ENCODE measurements around the gene WFIKKN2.
"Not testable (repeated sequence)": the region's sequence is repeated elsewhere in the genome, so short reads cannot be mapped to it uniquely, and the experiment has no call there.

The WFIKKN2 gene

DNA sequence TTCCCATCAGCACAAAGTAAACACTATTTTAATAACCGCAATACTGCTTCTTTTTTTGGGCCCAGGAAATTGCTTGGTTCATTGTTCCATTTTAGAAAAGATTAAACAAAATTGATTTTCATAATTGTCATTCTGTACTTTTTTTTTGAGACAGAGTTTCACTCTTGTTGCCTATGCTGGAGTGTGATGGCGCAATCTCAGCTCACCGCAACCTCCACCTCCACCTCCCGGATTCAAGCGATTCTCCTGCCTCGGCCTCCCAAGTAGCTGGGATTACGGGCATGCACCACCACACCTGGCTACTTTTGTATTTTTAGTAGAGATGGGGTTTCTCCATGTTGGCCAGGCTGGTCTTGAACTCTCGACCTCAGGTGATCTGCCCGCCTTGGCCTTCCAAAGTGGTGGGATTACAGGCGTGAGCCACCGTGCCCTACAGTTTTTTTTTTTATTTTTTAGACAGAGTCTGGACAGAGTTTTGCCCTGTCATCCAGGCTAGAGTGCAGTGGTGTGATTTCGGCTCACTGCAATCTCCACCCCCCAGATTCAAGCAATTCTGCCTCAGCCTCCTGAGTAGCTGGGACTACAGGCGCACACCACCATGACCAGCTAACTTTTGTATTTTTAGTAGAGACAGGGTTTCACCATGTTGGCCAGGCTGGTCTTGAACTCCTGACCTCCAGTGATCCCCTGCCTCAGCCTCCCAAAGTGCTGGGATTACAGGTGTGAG is 30.5 kb upstream of the WFIKKN2 start:
- ATAC-seq, H3K27me3 Mint-ChIP-seq: not testable (repeated sequence)

DNA sequence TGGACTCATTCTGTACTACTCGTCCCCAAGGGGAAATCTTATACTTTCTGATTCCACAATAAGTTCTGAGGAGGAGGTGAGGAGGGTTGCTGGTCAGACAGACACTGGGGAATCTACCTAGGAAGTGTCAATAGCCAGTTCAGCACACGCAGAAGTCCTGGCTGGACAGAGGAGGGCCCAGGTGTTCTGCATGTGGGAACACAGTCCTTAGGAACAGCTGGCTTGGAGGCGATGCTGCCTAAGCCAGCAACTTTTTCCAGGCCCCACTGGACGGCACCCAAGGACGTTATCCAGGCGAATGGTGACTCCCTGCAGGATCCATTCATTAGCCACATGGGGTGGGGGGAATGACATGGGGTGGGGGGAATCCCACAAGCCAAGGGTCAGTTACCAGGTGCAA is 29.9 kb upstream of the WFIKKN2 start:
- Mint-ChIP-seq H3K4me3 (no peak overlapping the region), H3K9me3 (no peaks in the 10 kb centered on the region), H3K27me3 (no peaks in the 10 kb centered on the region), H3K4me1 (no peaks in the 10 kb centered on the region), H3K27ac (no peak overlapping the region), H3K36me3 (no peaks in the 10 kb centered on the region)
- no peak for ATAC-seq

More for the DNA sequence above, 30.5 kb upstream of the WFIKKN2 start:
- H3K9me3 Mint-ChIP-seq, H3K36me3 Mint-ChIP-seq, H3K27ac Mint-ChIP-seq, H3K4me1 Mint-ChIP-seq, H3K4me3 Mint-ChIP-seq: not testable (repeated sequence)

DNA sequence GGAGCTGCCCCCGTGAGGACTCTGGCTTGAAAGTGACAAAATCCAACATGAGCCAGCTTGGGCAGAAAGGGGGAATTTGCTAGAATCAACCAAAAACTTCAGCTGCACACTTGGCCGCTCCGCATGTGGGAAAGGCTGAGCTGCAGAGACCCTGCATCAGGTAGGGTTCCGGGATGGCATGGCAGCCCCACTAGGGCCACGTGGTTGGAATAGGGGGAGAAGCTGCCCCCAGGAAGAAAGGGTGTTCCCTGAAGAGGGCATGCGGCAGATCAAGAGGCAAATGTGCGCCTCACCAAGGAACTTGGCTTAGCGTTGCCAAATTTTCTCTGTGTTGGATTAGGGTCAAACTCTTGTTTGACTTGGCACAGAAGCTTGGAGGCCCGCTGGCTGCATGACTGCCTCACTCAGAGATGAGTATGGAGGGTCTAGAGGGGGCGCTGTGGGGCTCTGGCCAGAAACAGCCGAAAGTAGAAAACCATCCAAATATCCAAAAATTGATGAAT is 29.2 kb upstream of the WFIKKN2 start:
- Mint-ChIP-seq H3K4me3 (no peak overlapping the region), H3K27ac (no peak overlapping the region), H3K4me1 (no peaks in the 10 kb centered on the region), H3K36me3 (no peaks in the 10 kb centered on the region), H3K27me3 (no peaks in the 10 kb centered on the region), H3K9me3 (no peaks in the 10 kb centered on the region)
- no peak for ATAC-seq

DNA sequence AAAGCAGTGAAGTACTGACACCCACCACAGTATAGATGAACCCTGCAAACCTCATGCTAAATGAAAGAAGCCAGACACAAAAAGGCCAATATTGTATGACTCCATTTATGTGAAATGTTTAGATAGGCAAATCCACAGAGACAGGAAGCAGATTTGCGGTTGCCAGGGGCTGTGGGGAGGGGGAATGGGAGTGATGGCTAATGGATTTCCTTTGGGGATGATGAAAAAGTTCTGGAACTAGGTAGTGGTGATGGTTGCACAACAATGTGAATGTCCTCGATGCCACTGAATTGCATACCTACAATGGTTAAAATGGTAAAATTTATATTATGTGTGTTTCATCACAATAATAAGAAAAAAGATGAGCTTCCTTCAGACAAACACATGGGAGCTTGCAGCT is 28.4 kb upstream of the WFIKKN2 start:
- no peak overlapping the region for H3K27ac Mint-ChIP-seq
- no peak for ATAC-seq
- H3K4me3 Mint-ChIP-seq: no peak overlapping the region
- no peaks in the 10 kb centered on the region for H3K36me3 Mint-ChIP-seq
- H3K9me3 Mint-ChIP-seq: no peaks in the 10 kb centered on the region
- H3K27me3 Mint-ChIP-seq: no peaks in the 10 kb centered on the region
- no peaks in the 10 kb centered on the region for H3K4me1 Mint-ChIP-seq

DNA sequence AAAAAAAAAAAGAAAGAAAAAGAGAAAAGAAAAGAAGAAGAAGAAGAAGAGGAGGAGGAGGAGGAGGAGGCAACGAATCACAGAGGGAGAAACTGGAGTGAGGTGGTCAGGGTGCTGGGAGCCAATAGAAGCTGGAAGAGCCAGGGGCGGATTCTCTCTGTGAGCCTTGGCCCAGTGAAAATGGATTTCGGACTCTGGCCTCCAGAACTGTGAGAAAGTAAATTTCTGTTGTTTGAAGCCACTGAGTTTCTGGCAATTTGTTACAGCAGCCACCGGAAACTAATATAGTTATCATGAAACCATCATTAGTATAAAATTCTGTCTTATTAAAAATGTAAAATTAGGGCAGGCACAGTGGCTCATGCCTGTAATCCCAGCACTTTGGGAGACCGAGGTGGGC is 27.7 kb upstream of the WFIKKN2 start:
- no peaks in the 10 kb centered on the region for H3K4me1 Mint-ChIP-seq
- no peaks in the 10 kb centered on the region for H3K27me3 Mint-ChIP-seq
- H3K27ac Mint-ChIP-seq: no peak overlapping the region
- no peaks in the 10 kb centered on the region for H3K36me3 Mint-ChIP-seq
- H3K9me3 Mint-ChIP-seq: no peaks in the 10 kb centered on the region
- no peak for ATAC-seq
- no peak overlapping the region for H3K4me3 Mint-ChIP-seq

DNA sequence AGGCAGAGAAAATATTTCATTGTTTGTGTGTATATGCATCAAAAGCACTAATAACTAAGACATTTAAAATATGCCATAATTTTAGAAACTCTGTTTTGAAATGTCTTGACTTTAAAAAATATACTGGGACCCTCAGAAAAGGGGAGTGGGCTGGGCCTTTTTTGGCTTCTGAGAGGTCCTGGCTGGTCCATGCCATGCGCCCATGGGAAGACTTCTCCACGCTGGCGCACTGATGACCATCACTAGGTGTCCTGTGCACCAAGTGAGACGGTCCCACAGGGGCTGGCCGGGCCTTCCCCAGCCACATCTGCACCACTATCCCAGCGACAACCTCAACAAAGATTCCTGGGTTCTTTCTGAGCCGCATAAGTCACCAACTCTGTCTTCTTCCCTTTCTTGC is 27.0 kb upstream of the WFIKKN2 start:
- Mint-ChIP-seq H3K36me3 (no peaks in the 10 kb centered on the region), H3K4me3 (no peak overlapping the region), H3K4me1 (no peaks in the 10 kb centered on the region), H3K9me3 (no peaks in the 10 kb centered on the region), H3K27me3 (peaks cover 5% of the 10 kb centered on the region), H3K27ac (no peak overlapping the region)
- ATAC-seq: no peak

DNA sequence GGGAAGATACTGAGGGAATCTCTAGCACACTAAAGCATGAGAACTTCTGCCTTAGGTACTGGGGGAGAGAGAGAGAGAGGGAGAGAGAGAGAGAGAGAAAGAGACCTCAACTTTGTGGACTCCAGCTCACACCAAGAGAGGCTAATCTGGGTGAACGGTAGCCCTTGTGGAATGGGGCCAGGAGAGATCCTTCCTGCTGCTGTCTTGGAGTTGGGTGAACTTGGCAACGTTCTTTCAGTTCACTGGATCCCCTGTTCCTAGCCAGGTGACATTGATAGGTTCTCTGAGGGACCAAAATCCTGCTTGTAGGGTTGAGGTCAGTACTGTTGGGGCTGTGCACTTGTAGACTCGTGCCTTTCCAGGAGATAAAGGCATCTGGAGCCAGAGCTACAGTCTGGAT is 26.5 kb upstream of the WFIKKN2 start:
- H3K36me3 Mint-ChIP-seq: no peaks in the 10 kb centered on the region
- peaks cover 10% of the 10 kb centered on the region for H3K27me3 Mint-ChIP-seq
- ATAC-seq: no peak
- no peak overlapping the region for H3K4me3 Mint-ChIP-seq
- peaks cover 3% of the 10 kb centered on the region for H3K9me3 Mint-ChIP-seq
- H3K27ac Mint-ChIP-seq: no peak overlapping the region
- H3K4me1 Mint-ChIP-seq: no peaks in the 10 kb centered on the region

DNA sequence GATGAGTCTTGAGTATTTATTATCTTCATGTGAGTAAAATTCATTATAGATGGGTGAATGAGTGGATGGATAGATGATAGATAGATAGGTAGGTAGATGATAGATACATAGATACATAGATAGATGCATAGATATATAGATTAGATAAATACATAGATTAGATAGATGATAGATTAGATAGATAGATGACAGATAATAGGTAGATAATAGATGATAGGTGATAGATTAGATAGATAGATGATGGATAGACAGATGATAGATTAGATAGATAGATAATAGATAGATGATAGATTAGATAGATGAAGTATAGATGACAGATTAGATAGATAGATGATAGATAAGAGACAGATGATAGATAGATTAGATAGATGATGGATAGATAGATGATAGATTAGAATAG is 21.8 kb upstream of the WFIKKN2 start:
- Mint-ChIP-seq H3K27me3 (peaks cover 37% of the 10 kb centered on the region), H3K9me3 (peaks cover 4% of the 10 kb centered on the region), H3K36me3 (no peaks in the 10 kb centered on the region), H3K4me1 (peaks cover under 1% of the 10 kb centered on the region), H3K27ac (no peak overlapping the region), H3K4me3 (no peak overlapping the region)
- no peak for ATAC-seq

DNA sequence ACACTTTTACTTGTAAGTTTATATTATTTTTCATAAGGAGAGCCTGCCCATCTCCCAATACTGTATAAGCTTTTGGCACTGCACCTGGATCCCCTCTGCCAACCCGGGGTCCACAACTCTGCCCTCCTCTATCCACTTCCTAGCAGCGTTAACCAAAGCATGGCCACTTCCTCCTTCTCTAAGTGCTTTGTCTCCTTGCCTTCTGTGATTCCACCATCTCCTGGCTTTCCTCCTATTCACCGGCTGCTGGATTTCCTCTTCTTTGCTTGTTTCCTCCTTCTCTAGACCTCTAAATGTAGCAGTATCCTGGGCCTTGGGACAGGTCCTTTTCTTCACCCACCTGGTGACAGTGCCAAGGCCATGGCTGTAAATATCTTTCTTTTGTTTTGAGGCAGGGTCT is 20.0 kb upstream of the WFIKKN2 start:
- Mint-ChIP-seq H3K4me1 (peaks cover 9% of the 10 kb centered on the region), H3K9me3 (peaks cover 4% of the 10 kb centered on the region), H3K27ac (no peak overlapping the region), H3K27me3 (peaks cover 55% of the 10 kb centered on the region), H3K36me3 (no peaks in the 10 kb centered on the region), H3K4me3 (no peak overlapping the region)
- no peak for ATAC-seq

DNA sequence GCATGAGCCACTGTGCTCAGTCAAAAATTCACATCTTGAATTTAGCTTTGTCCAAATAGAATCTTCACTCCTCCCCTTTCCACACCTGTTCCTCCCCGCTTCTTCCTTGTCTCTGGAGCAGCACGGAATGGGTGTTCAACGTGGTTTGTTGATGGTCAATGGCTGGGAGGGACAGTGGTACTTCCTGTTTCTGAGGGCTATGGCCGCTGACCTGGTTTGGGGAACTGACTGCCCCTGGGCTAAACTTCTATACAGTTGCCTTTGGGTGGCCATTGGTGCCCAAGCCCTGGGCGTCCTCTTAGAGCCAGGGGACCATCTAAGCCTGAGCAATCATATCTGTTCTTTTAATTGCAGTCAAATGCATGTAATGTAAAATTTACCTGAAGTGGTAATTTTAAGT is 19.1 kb upstream of the WFIKKN2 start:
- H3K4me3 Mint-ChIP-seq: no peak overlapping the region
- H3K4me1 Mint-ChIP-seq: peaks cover 9% of the 10 kb centered on the region
- ATAC-seq: no peak
- peaks cover 58% of the 10 kb centered on the region for H3K27me3 Mint-ChIP-seq
- no peak overlapping the region for H3K27ac Mint-ChIP-seq
- H3K36me3 Mint-ChIP-seq: no peaks in the 10 kb centered on the region
- peaks cover 4% of the 10 kb centered on the region for H3K9me3 Mint-ChIP-seq

DNA sequence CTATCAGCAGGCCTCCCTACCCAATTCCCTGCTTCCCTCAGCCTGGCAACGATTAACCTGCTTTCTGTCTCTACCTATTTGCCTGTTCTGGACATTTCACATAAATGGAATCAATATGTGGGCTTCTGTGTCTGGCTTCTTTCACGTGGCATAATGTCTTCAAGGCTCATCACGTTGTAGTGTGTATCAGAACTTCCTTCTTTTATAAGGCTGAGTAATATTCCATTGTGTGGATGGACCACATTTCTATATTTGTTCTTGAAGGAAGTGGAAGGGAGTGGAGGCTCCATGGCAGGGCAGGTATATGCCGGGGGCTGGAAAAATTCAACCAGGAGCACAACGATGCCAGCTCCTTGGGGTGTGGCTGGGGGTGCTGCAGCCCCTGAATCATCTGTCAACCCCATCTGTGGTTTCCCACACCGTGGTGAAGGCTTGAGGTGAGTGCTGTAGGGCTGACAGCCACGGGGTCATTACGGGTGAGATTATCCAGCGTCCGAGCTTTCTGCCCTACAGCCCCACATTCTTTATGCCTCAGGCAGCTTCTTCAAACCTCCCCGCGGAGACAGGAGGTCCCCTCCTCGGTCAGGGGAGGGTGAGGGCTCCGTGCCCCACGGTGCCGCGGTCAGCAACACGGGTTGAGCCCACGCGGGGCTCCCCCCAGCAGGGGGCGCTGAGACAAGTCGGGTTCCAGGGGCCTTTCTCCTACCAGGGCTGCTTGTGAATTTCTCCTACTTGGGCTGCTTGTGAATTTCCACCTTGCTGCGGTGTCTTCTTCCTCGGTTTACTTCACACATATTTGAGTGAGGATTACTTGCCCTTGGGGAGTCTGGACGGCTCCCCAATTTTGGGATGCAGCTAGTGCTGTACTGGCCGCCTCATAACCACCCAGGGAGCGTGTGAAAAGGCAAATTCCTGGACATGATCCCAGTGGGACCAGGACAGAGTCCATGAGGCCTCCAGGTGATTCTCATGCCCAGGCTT is 18.3 kb upstream of the WFIKKN2 start:
- peak; percentile 47 for ATAC-seq
- Mint-ChIP-seq H3K9me3 (peaks cover 4% of the 10 kb centered on the region), H3K27me3 (peaks cover 65% of the 10 kb centered on the region), H3K4me3 (no peak overlapping the region), H3K27ac (no peak overlapping the region), H3K36me3 (no peaks in the 10 kb centered on the region), H3K4me1 (peaks cover 9% of the 10 kb centered on the region)

DNA sequence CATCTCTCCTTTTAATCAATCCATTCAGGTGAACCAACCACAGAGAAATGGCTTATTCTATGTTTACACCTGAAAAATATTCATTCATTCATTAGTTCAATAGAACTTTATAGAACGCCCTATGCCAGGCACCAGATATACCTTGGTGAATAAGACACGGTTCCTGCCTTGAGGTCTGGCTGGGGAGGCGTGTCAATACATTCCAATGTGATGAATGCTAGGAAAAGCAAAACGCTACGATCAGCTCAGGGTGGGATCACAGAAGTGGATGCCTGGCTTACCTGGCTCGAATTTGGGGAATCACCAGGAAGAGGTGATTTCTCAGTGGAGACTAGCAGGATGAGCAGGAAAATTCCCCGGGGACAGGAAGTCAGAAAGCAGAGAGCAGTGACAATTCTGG is 17.5 kb upstream of the WFIKKN2 start:
- no peak overlapping the region for H3K27ac Mint-ChIP-seq

DNA sequence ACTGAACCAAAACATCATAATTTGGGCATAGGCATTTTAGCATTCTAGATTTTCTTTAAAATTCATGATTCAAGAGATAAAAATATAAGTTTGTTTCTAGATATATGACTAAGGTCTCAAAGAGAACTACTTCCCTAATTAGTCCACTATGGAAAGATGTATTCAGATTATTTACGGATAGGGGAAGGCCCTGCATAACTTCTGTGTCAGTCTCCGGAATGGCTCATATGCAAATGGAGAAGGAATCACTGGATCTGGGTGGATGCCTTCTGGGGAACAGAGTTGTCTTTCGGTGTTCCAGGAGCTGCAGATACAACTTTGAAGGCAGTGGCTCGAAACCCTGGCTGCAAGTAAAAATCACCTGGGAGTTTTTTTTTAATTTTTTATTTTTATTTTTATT is 17.1 kb upstream of the WFIKKN2 start:
- H3K4me1 Mint-ChIP-seq: peaks cover 9% of the 10 kb centered on the region

More for the DNA sequence above, 17.5 kb upstream of the WFIKKN2 start:
- Mint-ChIP-seq H3K4me3 (no peak overlapping the region), H3K36me3 (no peaks in the 10 kb centered on the region), H3K9me3 (peaks cover 4% of the 10 kb centered on the region), H3K27me3 (peaks cover 67% of the 10 kb centered on the region), H3K4me1 (peaks cover 9% of the 10 kb centered on the region)
- no peak for ATAC-seq

DNA sequence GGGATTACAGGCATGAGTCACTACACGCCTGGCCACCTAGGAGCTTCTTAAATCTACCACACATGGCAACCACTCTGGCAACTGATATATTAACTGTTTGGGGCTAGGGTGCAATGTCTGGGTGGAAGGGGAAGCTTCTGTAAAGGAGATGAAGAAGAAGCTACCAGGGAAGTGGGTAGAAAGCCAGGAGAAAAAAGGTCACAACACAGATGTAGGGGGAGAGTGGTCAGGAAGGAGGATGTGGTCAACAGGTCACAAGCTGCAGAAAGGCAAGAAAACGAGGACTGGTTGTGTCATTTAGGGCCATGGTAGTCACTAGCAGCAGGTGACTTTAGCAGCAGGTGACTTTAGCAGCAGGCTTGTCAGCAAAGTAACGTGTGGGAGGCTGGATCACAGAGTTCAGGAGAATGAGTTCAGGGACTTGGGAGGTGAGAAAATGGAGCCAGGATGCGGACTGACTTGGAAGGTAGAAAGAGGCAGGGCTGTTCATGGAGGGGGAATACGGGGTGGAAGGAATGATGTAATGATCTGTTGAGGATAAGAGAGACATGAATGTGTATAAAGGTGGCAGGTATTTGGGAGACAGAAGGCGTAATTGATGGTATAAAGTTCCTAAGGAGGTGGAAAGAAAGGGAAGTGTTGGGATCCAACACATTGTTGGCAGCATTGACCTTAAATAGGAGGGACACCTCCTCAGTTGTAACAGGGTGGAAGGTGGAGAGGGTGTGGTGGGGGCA is 16.3 kb upstream of the WFIKKN2 start:
- H3K4me3 Mint-ChIP-seq: no peak overlapping the region
- H3K36me3 Mint-ChIP-seq: no peaks in the 10 kb centered on the region
- peak; percentile 52 for ATAC-seq
- H3K27ac Mint-ChIP-seq: peak overlapping the region; percentile 3
- H3K4me1 Mint-ChIP-seq: peaks cover 9% of the 10 kb centered on the region
- H3K9me3 Mint-ChIP-seq: no peaks in the 10 kb centered on the region
- peaks cover 63% of the 10 kb centered on the region for H3K27me3 Mint-ChIP-seq

More for the DNA sequence above, 17.1 kb upstream of the WFIKKN2 start:
- H3K9me3 Mint-ChIP-seq: peaks cover 4% of the 10 kb centered on the region
- no peaks in the 10 kb centered on the region for H3K36me3 Mint-ChIP-seq
- H3K4me3 Mint-ChIP-seq: no peak overlapping the region
- H3K27ac Mint-ChIP-seq: no peak overlapping the region
- ATAC-seq: no peak
- H3K27me3 Mint-ChIP-seq: peaks cover 63% of the 10 kb centered on the region

DNA sequence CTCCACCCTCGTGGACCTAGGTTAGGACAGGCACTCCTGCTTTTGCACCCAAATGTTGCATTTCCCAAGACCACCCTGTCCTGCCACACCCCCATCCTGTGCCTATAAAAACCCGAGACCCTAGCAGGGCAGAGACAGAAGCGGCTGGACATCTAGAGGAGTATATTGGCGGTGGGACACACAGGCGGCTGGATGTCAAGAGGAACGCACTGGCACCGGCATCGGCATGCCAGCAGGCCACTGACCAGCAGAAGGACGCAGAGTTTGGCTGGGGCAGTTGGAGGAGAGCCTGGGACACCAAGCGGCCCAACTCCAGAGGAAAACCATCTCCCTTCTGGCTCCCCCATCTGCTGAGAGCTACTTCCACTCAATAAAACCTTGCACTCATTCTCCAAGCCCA is 14.7 kb upstream of the WFIKKN2 start:
- peaks cover 60% of the 10 kb centered on the region for H3K27me3 Mint-ChIP-seq
- no peak overlapping the region for H3K27ac Mint-ChIP-seq
- peaks cover 9% of the 10 kb centered on the region for H3K4me1 Mint-ChIP-seq
- H3K9me3 Mint-ChIP-seq: no peaks in the 10 kb centered on the region
- no peaks in the 10 kb centered on the region for H3K36me3 Mint-ChIP-seq
- no peak overlapping the region for H3K4me3 Mint-ChIP-seq
- ATAC-seq: no peak
